Cerebellar nuclear complex (tissue), 1 donor: Measurements from ENCODE around the gene MAGEA2.
"Not testable (repeated sequence)": the region's sequence is repeated elsewhere in the genome, so short reads cannot be mapped to it uniquely, and the experiment has no call there.

Source experiments
- DNase-seq, 2 experiments: peaks; one replicate each; lab custom pipeline; 2025; lab: John Stamatoyannopoulos, UW

Gene MAGEA2

GRCh38 chrX:152753686-152754650, at the start of gene MAGEA2:
MAGEA2 (minus strand) TSS chrX:152753842; CDS start chrX:152751363, 2,479 bp downstream.
- not testable (repeated sequence) for DNase-seq

DNA sequence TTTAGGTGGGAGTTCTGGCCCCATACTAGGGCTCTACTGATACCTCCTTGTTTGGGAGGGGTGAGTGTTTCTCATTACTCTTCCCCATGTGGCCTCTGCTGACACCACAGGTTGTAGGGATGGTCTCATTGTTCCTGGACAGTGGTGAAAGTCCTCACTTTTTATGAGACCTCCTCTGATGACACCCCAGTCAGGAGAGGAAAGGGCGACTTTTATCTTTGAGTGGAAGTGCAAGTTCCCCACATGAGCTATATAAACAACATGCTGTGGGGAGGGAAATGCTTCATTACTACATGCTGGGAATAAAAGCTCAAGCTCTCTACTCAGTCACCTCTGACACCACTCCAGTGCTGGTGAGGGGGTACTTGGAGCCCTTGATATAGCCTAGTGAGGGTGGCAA, 45.3 kb upstream of the MAGEA2 start:
- no peak for DNase-seq

DNA sequence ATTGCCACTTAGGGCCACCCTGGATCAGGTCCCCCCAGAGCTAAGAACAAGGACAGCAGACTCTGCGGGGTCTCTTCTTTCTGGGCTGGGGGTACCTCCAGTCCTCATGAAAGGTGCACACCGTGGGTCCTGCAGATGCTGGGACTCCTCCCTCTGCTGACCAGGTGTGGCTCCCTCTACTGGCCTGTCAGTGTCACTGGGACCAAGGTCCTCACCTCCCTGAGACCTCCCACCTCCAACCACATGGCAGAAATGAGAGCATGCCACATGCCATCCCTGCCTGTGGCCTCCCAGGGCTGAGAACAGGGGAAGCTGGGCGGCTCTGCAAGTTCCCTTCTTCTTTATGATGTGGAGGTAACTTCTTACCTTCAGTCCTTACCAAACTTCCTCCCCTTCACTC, 33.4 kb upstream of the MAGEA2 start:
- DNase-seq, result not testable (repeated sequence)

DNA sequence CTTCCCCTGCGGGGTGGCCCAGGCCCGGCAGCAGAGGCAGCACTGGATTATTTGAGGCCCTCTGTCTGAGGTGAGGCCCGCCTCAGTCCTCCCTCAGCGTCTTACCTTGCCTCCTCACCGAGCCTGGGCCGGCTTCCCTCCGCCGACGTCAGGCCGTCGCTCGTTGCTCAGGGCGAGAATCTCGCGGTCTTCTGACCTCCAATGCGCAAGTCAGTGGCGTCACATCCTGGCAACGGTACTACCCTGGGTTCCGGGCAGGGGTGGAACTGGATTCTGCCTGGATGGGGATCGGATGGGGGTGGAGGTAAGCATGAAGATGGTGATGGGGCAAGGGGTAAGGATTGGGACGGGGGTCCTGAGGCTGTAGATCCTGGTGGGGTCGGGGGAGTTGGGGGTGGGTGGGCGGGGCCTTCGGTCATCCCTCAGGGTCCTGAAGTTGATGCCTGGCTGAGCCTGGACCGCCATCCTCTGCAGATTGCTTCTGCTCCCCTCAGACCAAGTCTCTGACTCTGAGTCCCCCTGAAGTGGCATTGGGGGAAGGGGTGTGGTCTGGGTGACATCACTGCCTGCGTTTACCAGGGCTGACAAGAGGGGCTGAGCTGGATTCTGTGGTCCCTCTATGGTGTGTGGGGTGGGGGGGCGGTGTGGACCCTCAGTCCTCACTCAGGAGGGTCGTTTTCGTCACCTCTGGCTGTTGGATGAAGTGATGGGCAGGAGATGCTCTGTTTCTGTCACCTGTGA, 16.1 kb upstream of the MAGEA2 start, which contains the start of gene MAGEA6:
Gene MAGEA6 (minus strand): TSS at position 141 of the 741 bp plus-strand sequence. CDS start 2,039 bp downstream, outside the sequence.
- DNase-seq, result not testable (repeated sequence)

DNA sequence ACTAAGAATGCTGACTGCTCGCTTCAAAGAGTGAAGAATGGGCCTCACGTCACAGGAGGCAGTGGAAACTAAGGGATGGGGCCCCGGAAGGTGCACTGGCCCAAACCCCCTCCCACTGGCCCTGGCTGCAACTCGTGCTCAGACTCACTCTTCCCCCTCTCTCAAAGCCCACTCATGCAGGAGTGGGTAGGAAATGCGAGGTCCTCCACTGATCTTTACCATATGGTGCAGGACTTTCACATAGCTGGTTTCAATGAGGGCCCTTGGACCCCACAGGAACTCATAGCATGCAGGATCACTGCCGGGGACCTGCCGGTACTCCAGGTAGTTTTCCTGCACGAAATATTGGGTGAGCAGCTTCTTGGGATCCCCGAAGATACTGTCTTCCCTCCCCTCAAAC, 12.9 kb upstream of the MAGEA2 start:
- not testable (repeated sequence) for DNase-seq

DNA sequence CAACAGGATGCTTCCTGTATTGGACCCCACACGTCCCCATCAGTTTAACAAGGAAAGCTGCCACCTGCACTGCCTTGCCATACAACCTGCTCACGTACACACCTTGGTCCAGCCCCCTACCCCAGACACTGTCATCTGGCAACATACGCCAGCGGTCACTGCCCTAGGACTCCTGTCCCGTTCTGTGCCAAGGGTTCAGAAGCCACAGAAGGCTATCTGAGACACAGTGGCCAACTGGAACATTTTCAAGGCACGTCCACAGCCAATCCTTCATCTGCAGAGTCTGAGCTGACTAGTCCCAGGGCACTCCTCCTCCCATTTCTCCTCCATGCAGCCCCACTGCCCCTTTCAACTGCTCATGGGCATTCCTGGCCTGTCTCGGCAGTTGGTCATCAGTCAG, 7.9 kb upstream of the MAGEA2 start:
- not testable (repeated sequence) for DNase-seq

DNA sequence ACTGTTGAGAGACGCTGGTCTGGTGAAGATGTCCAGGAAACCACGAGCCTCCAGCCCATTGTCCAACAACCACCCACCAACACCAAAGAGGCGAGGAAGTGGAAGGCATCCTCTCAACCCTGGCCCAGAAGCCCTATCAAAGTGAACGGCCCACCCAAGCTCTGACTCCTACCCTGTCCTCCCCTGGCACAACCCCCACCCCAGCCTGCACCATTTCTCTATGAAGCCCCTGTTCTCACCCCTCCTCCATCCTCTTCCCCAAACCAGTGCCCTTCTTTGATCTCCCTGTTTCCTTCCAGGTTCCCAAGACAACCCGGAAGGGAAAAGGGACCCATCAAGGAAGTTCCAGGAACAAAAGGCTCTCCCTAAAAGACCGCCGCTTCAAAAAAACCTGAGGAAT, 5.9 kb upstream of the MAGEA2 start:
- not testable (repeated sequence) for DNase-seq

DNA sequence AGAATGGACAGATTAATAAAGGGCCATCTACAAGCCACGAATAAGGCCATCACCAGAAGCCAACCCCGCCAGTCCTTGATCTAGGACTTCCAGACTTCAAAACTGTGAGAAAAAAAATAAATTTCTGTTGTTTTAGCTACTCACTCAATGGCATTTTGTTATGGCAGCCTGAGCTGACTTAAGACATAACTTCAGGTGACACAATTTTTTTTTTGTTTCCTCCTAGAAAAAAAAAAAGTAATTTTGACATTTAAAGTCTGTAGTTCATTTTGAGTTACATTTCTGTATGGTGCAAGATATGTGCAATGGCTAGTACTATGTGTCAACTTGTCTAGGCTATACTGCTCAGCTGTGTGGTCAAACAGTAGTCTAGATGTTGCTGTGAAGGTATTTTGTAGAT, 5.3 kb upstream of the MAGEA2 start, which contains the start of gene CSAG3:
Gene CSAG3 (plus strand): TSS at position 301 of the 400 bp plus-strand sequence.
- DNase-seq, result not testable (repeated sequence)

- DNase-seq, result not testable (repeated sequence)
These were observed 1.2 kb upstream of the MAGEA2 start for GRCh38 chrX:152754871-152755270.

- DNase-seq, result no peak
These were observed 15.1 kb downstream of the MAGEA2 start for GRCh38 chrX:152738560-152738959.

DNA sequence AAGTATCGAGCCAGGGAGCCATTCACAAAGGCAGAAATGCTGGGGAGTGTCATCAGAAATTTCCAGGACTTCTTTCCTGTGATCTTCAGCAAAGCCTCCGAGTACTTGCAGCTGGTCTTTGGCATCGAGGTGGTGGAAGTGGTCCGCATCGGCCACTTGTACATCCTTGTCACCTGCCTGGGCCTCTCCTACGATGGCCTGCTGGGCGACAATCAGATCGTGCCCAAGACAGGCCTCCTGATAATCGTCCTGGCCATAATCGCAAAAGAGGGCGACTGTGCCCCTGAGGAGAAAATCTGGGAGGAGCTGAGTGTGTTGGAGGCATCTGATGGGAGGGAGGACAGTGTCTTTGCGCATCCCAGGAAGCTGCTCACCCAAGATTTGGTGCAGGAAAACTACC, 17.1 kb downstream of the MAGEA2 start:
- not testable (repeated sequence) for DNase-seq

DNA sequence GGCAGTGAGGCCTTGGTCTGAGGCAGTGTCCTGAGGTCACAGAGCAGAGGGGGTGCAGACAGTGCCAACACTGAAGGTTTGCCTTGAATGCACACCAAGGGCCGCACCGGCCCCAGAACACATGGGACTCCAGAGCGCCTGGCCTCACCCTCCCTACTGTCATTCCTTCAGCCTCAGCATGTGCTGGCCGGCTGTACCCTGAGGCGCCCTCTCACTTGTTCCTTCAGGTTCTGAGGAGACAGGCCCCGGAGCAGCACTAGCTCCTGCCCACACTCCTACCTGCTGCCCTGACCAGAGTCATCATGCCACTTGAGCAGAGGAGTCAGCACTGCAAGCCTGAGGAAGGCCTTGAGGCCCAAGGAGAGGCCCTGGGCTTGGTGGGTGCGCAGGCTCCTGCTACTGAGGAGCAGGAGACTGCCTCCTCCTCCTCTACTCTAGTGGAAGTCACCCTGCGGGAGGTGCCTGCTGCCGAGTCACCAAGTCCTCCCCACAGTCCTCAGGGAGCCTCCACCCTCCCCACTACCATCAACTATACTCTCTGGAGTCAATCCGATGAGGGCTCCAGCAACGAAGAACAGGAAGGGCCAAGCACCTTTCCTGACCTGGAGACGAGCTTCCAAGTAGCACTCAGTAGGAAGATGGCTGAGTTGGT, 17.7 kb downstream of the MAGEA2 start:
- no peak for DNase-seq

GRCh38 chrX:152735101-152735500, 18.5 kb downstream of the MAGEA2 start:
- DNase-seq, result no peak

DNA sequence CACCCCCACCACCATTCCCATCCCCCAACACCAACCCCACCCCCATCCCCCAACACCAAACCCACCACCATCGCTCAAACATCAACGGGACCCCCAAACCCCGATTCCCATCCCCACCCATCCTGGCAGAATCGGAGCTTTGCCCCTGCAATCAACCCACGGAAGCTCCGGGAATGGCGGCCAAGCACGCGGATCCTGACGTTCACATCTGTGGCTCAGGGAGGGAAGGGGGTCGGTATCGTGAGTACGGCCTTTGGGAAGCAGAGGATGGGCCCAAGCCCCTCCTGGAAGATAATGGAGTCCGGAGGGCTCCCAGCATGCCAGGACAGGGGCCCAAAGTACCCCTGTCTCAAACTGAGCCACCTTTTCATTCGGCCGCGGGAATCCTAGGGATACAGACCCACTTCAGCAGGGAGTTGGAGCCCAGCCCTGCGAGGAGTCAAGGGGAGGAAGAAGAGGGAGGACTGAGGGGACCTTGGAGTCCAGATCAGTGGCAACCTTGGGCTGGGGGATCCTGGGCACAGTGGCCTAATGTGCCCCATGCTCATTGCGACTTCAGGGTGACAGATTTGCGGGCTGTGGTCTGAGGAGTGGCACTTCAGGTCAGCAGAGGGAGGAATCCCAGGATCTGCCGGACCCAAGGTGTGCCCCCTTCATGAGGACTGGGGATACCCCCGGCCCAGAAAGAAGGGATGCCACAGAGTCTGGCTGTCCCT, 19.3 kb downstream of the MAGEA2 start:
- DNase-seq, result not testable (repeated sequence)

DNA sequence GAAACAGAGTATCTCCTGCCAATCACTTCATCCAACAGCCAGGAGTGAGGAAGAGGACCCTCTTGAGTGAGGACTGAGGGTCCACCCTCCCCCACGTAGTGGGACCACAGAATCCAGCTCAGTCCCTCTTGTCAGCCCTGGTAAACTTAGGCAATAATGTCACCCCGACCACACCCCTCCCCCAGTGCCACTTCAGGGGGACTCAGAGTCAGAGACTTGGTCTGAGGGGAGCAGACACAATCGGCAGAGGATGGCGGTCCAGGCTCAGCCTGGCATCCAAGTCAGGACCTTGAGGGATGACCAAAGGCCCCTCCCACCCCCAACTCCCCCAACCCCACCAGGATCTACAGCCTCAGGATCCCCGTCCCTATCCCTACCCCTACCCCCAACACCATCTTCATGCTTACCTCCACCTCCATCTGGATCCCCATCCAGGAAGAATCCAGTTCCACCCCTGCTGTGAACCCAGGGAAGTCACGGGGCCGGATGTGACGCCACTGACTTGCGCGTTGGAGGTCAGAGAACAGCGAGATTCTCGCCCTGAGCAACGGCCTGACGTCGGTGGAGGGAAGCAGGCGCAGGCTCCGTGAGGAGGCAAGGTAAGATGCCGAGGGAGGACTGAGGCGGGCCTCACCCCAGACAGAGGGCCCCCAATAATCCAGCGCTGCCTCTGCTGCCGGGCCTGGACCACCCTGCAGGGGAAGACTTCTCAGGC, 20.2 kb downstream of the MAGEA2 start, which contains the start of the genes CSAG1 and MAGEA12:
Gene CSAG1 (minus strand): TSS at position 461 of the 715 bp plus-strand sequence. CDS start 1,261 bp downstream, outside the sequence.
Gene MAGEA12 (plus strand): TSS at position 497 of the 715 bp plus-strand sequence. CDS start 2,405 bp downstream, outside the sequence.
- DNase-seq, result no peak

- DNase-seq, result no peak
These were observed 28.2 kb downstream of the MAGEA2 start for GRCh38 chrX:152725409-152725808.

- not testable (repeated sequence) for DNase-seq
These were observed 39.5 kb downstream of the MAGEA2 start, which contains the start of gene MAGEA2B for GRCh38 chrX:152713815-152714787. MAGEA2B (plus strand) TSS chrX:152714628; CDS start chrX:152717107, 2,479 bp downstream.

GRCh38 chrX:152713195-152713594, 40.4 kb downstream of the MAGEA2 start:
- not testable (repeated sequence) for DNase-seq

DNA sequence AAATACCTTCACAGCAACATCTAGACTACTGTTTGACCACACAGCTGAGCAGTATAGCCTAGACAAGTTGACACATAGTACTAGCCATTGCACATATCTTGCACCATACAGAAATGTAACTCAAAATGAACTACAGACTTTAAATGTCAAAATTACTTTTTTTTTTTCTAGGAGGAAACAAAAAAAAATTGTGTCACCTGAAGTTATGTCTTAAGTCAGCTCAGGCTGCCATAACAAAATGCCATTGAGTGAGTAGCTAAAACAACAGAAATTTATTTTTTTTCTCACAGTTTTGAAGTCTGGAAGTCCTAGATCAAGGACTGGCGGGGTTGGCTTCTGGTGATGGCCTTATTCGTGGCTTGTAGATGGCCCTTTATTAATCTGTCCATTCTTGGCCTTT, 44.5 kb downstream of the MAGEA2 start, which contains the start of gene CSAG2:
Gene CSAG2 (minus strand): TSS at position 101 of the 400 bp plus-strand sequence. CDS start 161 bp downstream, outside the sequence.
- not testable (repeated sequence) for DNase-seq
